ENCODE results near the gene HPCAL1.

HPCAL1 gene

GRCh38 chr2:10286216-10287037 is 16.3 kb upstream of the HPCAL1 start:
- Histone ChIP-seq H3K4me2 (ENCODE audit: low read depth, low read length, poor library complexity, severe bottlenecking) (no peak overlapping the region), H3K9me2 (replicated peaks; ENCODE audit: insufficient read depth, low read length) (no peaks in the 10 kb centered on the region), H3K9me3 (ENCODE audit: insufficient read depth, low read length) (no peaks in the 10 kb centered on the region), H3K36me3 (ENCODE audit: low read length) (no peaks in the 10 kb centered on the region), H3F3A (ENCODE audit: insufficient read depth) (no peaks in the 10 kb centered on the region), H3K4me3 (ENCODE audit: insufficient read depth, low read length, poor library complexity, severe bottlenecking) (no peak overlapping the region), H3K27ac (ENCODE audit: low read depth, low read length) (no peak overlapping the region), H2AFZ (ENCODE audit: low read depth, low read length, severe bottlenecking) (no peak overlapping the region), H4K20me1 (ENCODE audit: low read depth, low read length) (no peaks in the 10 kb centered on the region), H3K79me2 (ENCODE audit: insufficient read depth, low read length) (no peaks in the 10 kb centered on the region), H3K27me3 (ENCODE audit: low read length) (no peaks in the 10 kb centered on the region), H3K9ac (ENCODE audit: low read length) (no peak overlapping the region)
- TF ChIP-seq CTCF (IDR thresholded peaks at IDR 0.05; ENCODE audit: insufficient read depth, low read length, poor library complexity, severe bottlenecking) (no peak), EZH2phosphoT487 (conservative IDR thresholded peaks at IDR 0.05; ENCODE audit: low read length) (no peak)

GRCh38 chr2:10287761-10288160 is 14.9 kb upstream of the HPCAL1 start:
- no peak overlapping the region for H3K4me2 ChIP-seq (ENCODE audit: low read depth, low read length, poor library complexity, severe bottlenecking)
- no peak for TF ChIP-seq EZH2phosphoT487 (conservative IDR thresholded peaks at IDR 0.05; ENCODE audit: low read length)
- TF ChIP-seq CTCF (IDR thresholded peaks at IDR 0.05; ENCODE audit: insufficient read depth, low read length, poor library complexity, severe bottlenecking): no peak
- no peaks in the 10 kb centered on the region for H3F3A ChIP-seq (ENCODE audit: insufficient read depth)

GRCh38 chr2:10288606-10289005 is 14.1 kb upstream of the HPCAL1 start:
- Histone ChIP-seq H4K20me1 (ENCODE audit: low read depth, low read length) (no peaks in the 10 kb centered on the region), H3K27me3 (ENCODE audit: low read length) (no peaks in the 10 kb centered on the region), H3K9ac (ENCODE audit: low read length) (no peak overlapping the region), H3K4me3 (ENCODE audit: insufficient read depth, low read length, poor library complexity, severe bottlenecking) (no peak overlapping the region), H3K27ac (ENCODE audit: low read depth, low read length) (no peak overlapping the region), H2AFZ (ENCODE audit: low read depth, low read length, severe bottlenecking) (no peak overlapping the region), H3K79me2 (ENCODE audit: insufficient read depth, low read length) (no peaks in the 10 kb centered on the region), H3K9me2 (replicated peaks; ENCODE audit: insufficient read depth, low read length) (no peaks in the 10 kb centered on the region), H3K9me3 (ENCODE audit: insufficient read depth, low read length) (no peaks in the 10 kb centered on the region), H3F3A (ENCODE audit: insufficient read depth) (no peaks in the 10 kb centered on the region), H3K36me3 (ENCODE audit: low read length) (no peaks in the 10 kb centered on the region), H3K4me2 (ENCODE audit: low read depth, low read length, poor library complexity, severe bottlenecking) (no peak overlapping the region)
- TF ChIP-seq CTCF (IDR thresholded peaks at IDR 0.05; ENCODE audit: insufficient read depth, low read length, poor library complexity, severe bottlenecking): no peak
- TF ChIP-seq EZH2phosphoT487 (conservative IDR thresholded peaks at IDR 0.05; ENCODE audit: low read length): no peak

More at GRCh38 chr2:10287761-10288160, 14.9 kb upstream of the HPCAL1 start:
- Histone ChIP-seq H3K9ac (ENCODE audit: low read length) (no peak overlapping the region), H3K27ac (ENCODE audit: low read depth, low read length) (no peak overlapping the region), H3K79me2 (ENCODE audit: insufficient read depth, low read length) (no peaks in the 10 kb centered on the region), H3K9me2 (replicated peaks; ENCODE audit: insufficient read depth, low read length) (no peaks in the 10 kb centered on the region), H3K9me3 (ENCODE audit: insufficient read depth, low read length) (no peaks in the 10 kb centered on the region), H2AFZ (ENCODE audit: low read depth, low read length, severe bottlenecking) (no peak overlapping the region), H3K4me3 (ENCODE audit: insufficient read depth, low read length, poor library complexity, severe bottlenecking) (no peak overlapping the region), H4K20me1 (ENCODE audit: low read depth, low read length) (no peaks in the 10 kb centered on the region), H3K27me3 (ENCODE audit: low read length) (no peaks in the 10 kb centered on the region), H3K36me3 (ENCODE audit: low read length) (no peaks in the 10 kb centered on the region)

Measured in SU-DHL-6 (cell line).